ENCODE results near the gene ZNF362.

The ZNF362 gene

GRCh38 chr1:33311706-33312412 is 55.6 kb downstream of the ZNF362 start:
- DNase-seq, result no peak

GRCh38 chr1:33312413-33312749 is 56.1 kb downstream of the ZNF362 start:
- DNase-seq, result no peak

GRCh38 chr1:33314416-33314815 is 58.1 kb downstream of the ZNF362 start:
- DNase-seq, result no peak

GRCh38 chr1:33316601-33317000 is 60.3 kb downstream of the ZNF362 start:
- DNase-seq, result no peak

GRCh38 chr1:33317354-33317753 is 61.1 kb downstream of the ZNF362 start:
- DNase-seq, result no peak

- DNase-seq, result no peak
Measured at GRCh38 chr1:33317946-33318345, 61.7 kb downstream of the ZNF362 start.

GRCh38 chr1:33319186-33319948 is 63.1 kb downstream of the ZNF362 start:
- no peak for DNase-seq

GRCh38 chr1:33319949-33320618 is 63.8 kb downstream of the ZNF362 start:
- no peak for DNase-seq

- DNase-seq, result no peak
Measured at GRCh38 chr1:33320619-33321165, 64.4 kb downstream of the ZNF362 start, which contains the start of gene A3GALT2. A3GALT2 (minus strand) TSS chr1:33321098; CDS start chr1:33321098, 0 bp downstream.

- peak; percentile 67 for DNase-seq
Measured at GRCh38 chr1:33321178-33321577, 64.9 kb downstream of the ZNF362 start.

- no peak for DNase-seq
Measured at GRCh38 chr1:33322109-33322508, 65.8 kb downstream of the ZNF362 start.

- no peak for DNase-seq
Measured at GRCh38 chr1:33322870-33323585, 66.7 kb downstream of the ZNF362 start.

GRCh38 chr1:33323663-33324477 is 67.6 kb downstream of the ZNF362 start:
- DNase-seq, result no peak

GRCh38 chr1:33324677-33325575 is 68.6 kb downstream of the ZNF362 start:
- DNase-seq, result no peak

- DNase-seq, result no peak
Measured at GRCh38 chr1:33326785-33327184, 70.5 kb downstream of the ZNF362 start.

- peak; percentile 15 for DNase-seq
Measured at GRCh38 chr1:33327587-33328325, 71.5 kb downstream of the ZNF362 start.

GRCh38 chr1:33328817-33329216 is 72.5 kb downstream of the ZNF362 start:
- DNase-seq, result no peak

GRCh38 chr1:33329600-33330305 is 73.5 kb downstream of the ZNF362 start:
- no peak for DNase-seq

- DNase-seq, result no peak
Measured at GRCh38 chr1:33330361-33330890, 74.1 kb downstream of the ZNF362 start.
